Measurements from ENCODE around the gene ALDOC.

GRCh38 chr17:28575126-28575795 is 1.4 kb downstream of the ALDOC start:
- TF ChIP-seq POLR2A (IDR thresholded peaks at IDR 0.05) (no peak), CTCF (IDR thresholded peaks at IDR 0.05 in 4 of 5, conservative IDR thresholded peaks at IDR 0.05 in 1 of 5) (no peak)
